Right ventricle myocardium inferior (tissue), 1 donor: ENCODE data around the gene IYD. TPM values are rescaled to one million over a fixed set of nuclear protein-coding genes. Genes with fewer than 3 reads are reported as not detected.
"Not testable (repeated sequence)": the region's sequence is repeated elsewhere in the genome, so short reads cannot be mapped to it uniquely, and the experiment has no call there.

Experiments
- ATAC-seq: fragments of 200-7000 bp; cut with Tn5 transposase; one replicate; pipeline ENCODE4 v1.9.1; 2020; ENCODE audit warnings: mild to moderate bottlenecking, moderate library complexity
- DNase-seq: peaks from one replicate; pipeline ENCODE4 v3.0.0; 2021; ENCODE audit errors: missing footprints
- intact Hi-C: fragments of 100-400 bp; cut with DNase I; formaldehyde crosslinking; loops from one replicate; pipeline ENCODE4 v1.11.0; 2022
- total RNA-seq: library from RNA; stranded (reverse); fragmentation: NEBNext Ultra II Directional; extraction: Animal tissue kit (Norgen Biotek cat#: 25700); gene quantifications from one replicate; pipeline ENCODE4 v1.2.1, GENCODE V29; 2021
- donor health status: DM: no; HTN: yes; CAD: no; lungs with severe emphysema.

Gene IYD
- total RNA-seq, 1 donor from 2014 or later: not detected

GRCh38 chr6:150417899-150418826 lies 49.4 kb downstream of the IYD start:
- intact Hi-C loops: loop anchor here (1.0 to 5.0 kb wide), 5 partner anchors 183 to 397 kb away; no protein-coding TSS in a partner anchor
- ATAC-seq: peak; percentile 81
- no peak for DNase-seq

GRCh38 chr6:150418827-150419594 lies 50.2 kb downstream of the IYD start:
- ATAC-seq (peak; percentile 79), DNase-seq (peak; percentile 86)
- intact Hi-C loops: loop anchor here (1.0 to 5.0 kb wide), 5 partner anchors 182 to 396 kb away; no protein-coding TSS in a partner anchor

GRCh38 chr6:150420428-150420827 lies 51.6 kb downstream of the IYD start:
- no peak for DNase-seq
- intact Hi-C loops: loop anchor here (10.0 kb wide), 1 partner anchor 144 kb away; no protein-coding TSS in a partner anchor

GRCh38 chr6:150420926-150421325 lies 52.1 kb downstream of the IYD start:
- intact Hi-C loops: loop anchor here (10.0 kb wide), 1 partner anchor 144 kb away; no protein-coding TSS in a partner anchor
- DNase-seq: no peak
- ATAC-seq: no peak

More at GRCh38 chr6:150420428-150420827, 51.6 kb downstream of the IYD start:
- no peak for ATAC-seq

GRCh38 chr6:150425508-150425907 lies 56.7 kb downstream of the IYD start:
- ATAC-seq (no peak), DNase-seq (no peak)
- intact Hi-C loops: loop anchor here (10.0 kb wide), 1 partner anchor 139 kb away; no protein-coding TSS in a partner anchor

GRCh38 chr6:150426198-150426597 lies 57.4 kb downstream of the IYD start:
- intact Hi-C loops: loop anchor here (10.0 kb wide), 1 partner anchor 139 kb away; no protein-coding TSS in a partner anchor

GRCh38 chr6:150427037-150427602 lies 58.3 kb downstream of the IYD start:
- intact Hi-C loops: loop anchor here (10.0 kb wide), 1 partner anchor 138 kb away; no protein-coding TSS in a partner anchor
- ATAC-seq: no peak
- no peak for DNase-seq

More at GRCh38 chr6:150426198-150426597, 57.4 kb downstream of the IYD start:
- ATAC-seq: peak; percentile 77
- no peak for DNase-seq

- DNase-seq (no peak), ATAC-seq (no peak)
- intact Hi-C loops: loop anchor here (10.0 kb wide), 1 partner anchor 137 kb away; no protein-coding TSS in a partner anchor
Observed at GRCh38 chr6:150427843-150428242, 59.0 kb downstream of the IYD start.

- intact Hi-C loops: no loop called here
- no peak for DNase-seq
- ATAC-seq: no peak
Observed at GRCh38 chr6:150430815-150431214, 62.0 kb downstream of the IYD start.

- no peak for DNase-seq
- no peak for ATAC-seq
- intact Hi-C loops: no loop called here
Observed at GRCh38 chr6:150435360-150435759, 66.5 kb downstream of the IYD start.

GRCh38 chr6:150435832-150436231 lies 67.0 kb downstream of the IYD start:
- DNase-seq (no peak), ATAC-seq (no peak)
- intact Hi-C loops: no loop called here

GRCh38 chr6:150439373-150439772 lies 70.6 kb downstream of the IYD start:
- intact Hi-C loops: no loop called here
- no peak for ATAC-seq
- DNase-seq: no peak

GRCh38 chr6:150443621-150444020 lies 74.8 kb downstream of the IYD start:
- intact Hi-C loops: no loop called here
- no peak for ATAC-seq
- no peak for DNase-seq

- ATAC-seq (no peak), DNase-seq (no peak)
- intact Hi-C loops: no loop called here
Observed at GRCh38 chr6:150444308-150444707, 75.5 kb downstream of the IYD start.

- intact Hi-C loops: no loop called here
- ATAC-seq (no peak), DNase-seq (no peak)
Observed at GRCh38 chr6:150445486-150445885, 76.7 kb downstream of the IYD start.

GRCh38 chr6:150448221-150448620 lies 79.4 kb downstream of the IYD start:
- ATAC-seq: no peak
- intact Hi-C loops: no loop called here

GRCh38 chr6:150449055-150449454 lies 80.2 kb downstream of the IYD start:
- ATAC-seq, intact Hi-C loops, DNase-seq: not testable (repeated sequence)

More at GRCh38 chr6:150448221-150448620, 79.4 kb downstream of the IYD start:
- DNase-seq: no peak

GRCh38 chr6:150450918-150451317 lies 82.1 kb downstream of the IYD start:
- intact Hi-C loops: no loop called here
- DNase-seq (no peak), ATAC-seq (no peak)
